IMR-90 (cell line): ENCODE results near the gene CDH16.

Source experiments
- CEBPB ChIP-seq: IDR thresholded peaks from 2 replicates; pipeline ENCODE4 v1.6.1; 2012; ENCODE audit warnings: low read depth, low read length, improper control_type of control experiment
- ELK1 ChIP-seq: fragments of 150-350 bp; IDR thresholded peaks from 2 replicates; pipeline ENCODE4 v1.6.1; 2016; ENCODE audit warnings: low read depth, mild to moderate bottlenecking, low read length, moderate library complexity, borderline replicate concordance
- FOS ChIP-seq: fragments of 150-350 bp; IDR thresholded peaks from 2 replicates; pipeline ENCODE4 v1.6.1; 2016; ENCODE audit warnings: low read depth, low read length
- MAFK ChIP-seq: IDR thresholded peaks from 2 replicates; pipeline ENCODE4 v1.6.1; 2012; ENCODE audit warnings: low read depth, low read length, improper control_type of control experiment
- MAZ ChIP-seq: IDR thresholded peaks from 2 replicates; pipeline ENCODE4 v1.6.1; 2012; ENCODE audit warnings: low read depth, mild to moderate bottlenecking, low read length, improper control_type of control experiment, moderate library complexity, borderline replicate concordance
- NFE2L2 ChIP-seq: fragments of 150-350 bp; IDR thresholded peaks from 2 replicates; pipeline ENCODE4 v1.6.1; 2016; ENCODE audit warnings: low read depth, mild to moderate bottlenecking, low read length
- POLR2A ChIP-seq: IDR thresholded peaks from 2 replicates; pipeline ENCODE4 v1.6.1; 2012; ENCODE audit warnings: mild to moderate bottlenecking, low read depth, low read length
- RAD21 ChIP-seq: IDR thresholded peaks from 2 replicates; pipeline ENCODE4 v1.6.1; 2012; ENCODE audit warnings: low read length, improper control_type of control experiment
- RCOR1 ChIP-seq: IDR thresholded peaks from 2 replicates; pipeline ENCODE4 v1.6.1; 2012; ENCODE audit warnings: mild to moderate bottlenecking, low read length, improper control_type of control experiment; ENCODE audit not compliant: insufficient replicate concordance
- RFX5 ChIP-seq: IDR thresholded peaks from 2 replicates; pipeline ENCODE4 v1.8.0; 2012; ENCODE audit warnings: low read depth, mild to moderate bottlenecking, low read length, moderate library complexity
- SMC3 ChIP-seq: fragments of 150-350 bp; IDR thresholded peaks from 2 replicates; pipeline ENCODE4 v1.6.1; 2016; ENCODE audit warnings: low read depth, mild to moderate bottlenecking, antibody characterized with exemption, low read length, moderate library complexity
- TF ChIP-seq, protein P1 (sequence below): conservative IDR thresholded peaks from 2 replicates; pipeline ENCODE4 v1.5.1; 2012; ENCODE audit warnings: mild to moderate bottlenecking, low read depth, low read length, improper control_type of control experiment

GRCh38 chr16:66913711-66914110, 5.0 kb downstream of the CDH16 start:
- TF ChIP-seq, protein P1, sequence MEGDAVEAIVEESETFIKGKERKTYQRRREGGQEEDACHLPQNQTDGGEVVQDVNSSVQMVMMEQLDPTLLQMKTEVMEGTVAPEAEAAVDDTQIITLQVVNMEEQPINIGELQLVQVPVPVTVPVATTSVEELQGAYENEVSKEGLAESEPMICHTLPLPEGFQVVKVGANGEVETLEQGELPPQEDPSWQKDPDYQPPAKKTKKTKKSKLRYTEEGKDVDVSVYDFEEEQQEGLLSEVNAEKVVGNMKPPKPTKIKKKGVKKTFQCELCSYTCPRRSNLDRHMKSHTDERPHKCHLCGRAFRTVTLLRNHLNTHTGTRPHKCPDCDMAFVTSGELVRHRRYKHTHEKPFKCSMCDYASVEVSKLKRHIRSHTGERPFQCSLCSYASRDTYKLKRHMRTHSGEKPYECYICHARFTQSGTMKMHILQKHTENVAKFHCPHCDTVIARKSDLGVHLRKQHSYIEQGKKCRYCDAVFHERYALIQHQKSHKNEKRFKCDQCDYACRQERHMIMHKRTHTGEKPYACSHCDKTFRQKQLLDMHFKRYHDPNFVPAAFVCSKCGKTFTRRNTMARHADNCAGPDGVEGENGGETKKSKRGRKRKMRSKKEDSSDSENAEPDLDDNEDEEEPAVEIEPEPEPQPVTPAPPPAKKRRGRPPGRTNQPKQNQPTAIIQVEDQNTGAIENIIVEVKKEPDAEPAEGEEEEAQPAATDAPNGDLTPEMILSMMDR, result no peak
- TF ChIP-seq RAD21 (no peak), CEBPB (no peak), POLR2A (no peak), FOS (no peak), NFE2L2 (no peak), RFX5 (no peak), MAFK (no peak), MAZ (no peak), ELK1 (no peak), RCOR1 (no peak), SMC3 (no peak)
